IMR-90 (cell line): ENCODE results near the gene IDS. TPM values are rescaled to one million over a fixed set of nuclear protein-coding genes. Genes with fewer than 3 reads are reported as not detected.
"Not testable (repeated sequence)": the region's sequence is repeated elsewhere in the genome, so short reads cannot be mapped to it uniquely, and the experiment has no call there.

ENCODE experiments used
- ATAC-seq: fragments of 200-7000 bp; cut with Tn5 transposase; 2 replicates; pipeline ENCODE4 v1.9.1; 2020; ENCODE audit warnings: low read depth, mild to moderate bottlenecking, moderate library complexity
- BruUV-seq: library from RNA; stranded (reverse); fragments of 400-500 nt; replicated peaks from 2 replicates; lab custom pipeline; 2021; lab: Mats Ljungman, UMichigan
- CTCF ChIA-PET: fragments of 300-600 bp; formaldehyde crosslinking; extraction: SDS; loops from one replicate; lab custom pipeline; 2021; ENCODE audit warnings: antibody characterized with exemption; lab: Yijun Ruan, JAX
- POLR2A ChIA-PET: fragments of 300-600 bp; sonication (Branson Sonifier 250); formaldehyde crosslinking; loops from one replicate; lab custom pipeline; 2022; ENCODE audit warnings: antibody characterized with exemption; ENCODE audit not compliant: unreplicated experiment; lab: Charles Lee
- DNase-seq: peaks from one replicate; pipeline ENCODE4 v3.0.0; 2013
- H2AFZ ChIP-seq: replicated peaks from 2 replicates; pipeline ENCODE3; 2013; ENCODE audit warnings: low read length, mild to moderate bottlenecking; ENCODE audit not compliant: poor library complexity
- H2AK5ac ChIP-seq: 2 replicates; pipeline ENCODE4 v1.6.1; 2013; ENCODE audit warnings: low read depth, low read length, inconsistent platforms
- H2AK9ac ChIP-seq: replicated peaks from 2 replicates; pipeline ENCODE3; 2013; ENCODE audit warnings: mild to moderate bottlenecking, low read depth, low read length, moderate library complexity; ENCODE audit not compliant: poor library complexity
- H2BK120ac ChIP-seq: 2 replicates; pipeline ENCODE4 v1.6.1; 2013; ENCODE audit warnings: low read depth, low read length, inconsistent platforms
- H2BK15ac ChIP-seq: 3 replicates; pipeline ENCODE4 v1.6.1; 2013; ENCODE audit warnings: low read depth, low read length, inconsistent platforms
- H2BK20ac ChIP-seq: 2 replicates; pipeline ENCODE4 v1.6.1; 2013; ENCODE audit warnings: low read depth, mild to moderate bottlenecking, inconsistent platforms, low read length, moderate library complexity
- H2BK5ac ChIP-seq: 2 replicates; pipeline ENCODE4 v1.6.1; 2013; ENCODE audit warnings: mild to moderate bottlenecking, low read depth, low read length, inconsistent platforms; ENCODE audit not compliant: poor library complexity, severe bottlenecking
- H3K14ac ChIP-seq: replicated peaks from 2 replicates; pipeline ENCODE4 v1.6.1; 2013; ENCODE audit warnings: low read depth, low read length, inconsistent platforms
- H3K18ac ChIP-seq: 2 replicates; pipeline ENCODE4 v1.6.1; 2013; ENCODE audit warnings: low read depth, low read length, control low read depth
- H3K23ac ChIP-seq: 2 replicates; pipeline ENCODE4 v1.6.1; 2013; ENCODE audit warnings: low read depth, low read length, inconsistent platforms
- H3K27ac ChIP-seq: 2 replicates; pipeline ENCODE4 v1.5.1; 2013; ENCODE audit warnings: mild to moderate bottlenecking, control low read depth, low read length; ENCODE audit not compliant: insufficient read depth
- H3K27me3 ChIP-seq: 2 replicates; pipeline ENCODE4 v1.6.1; 2013; ENCODE audit warnings: low read length; ENCODE audit not compliant: control insufficient read depth, insufficient read depth
- H3K36me3 ChIP-seq: 2 replicates; pipeline ENCODE4 v1.6.1; 2013; ENCODE audit warnings: low read length, mixed read lengths; ENCODE audit not compliant: control insufficient read depth, insufficient read depth
- H3K4ac ChIP-seq: 2 replicates; pipeline ENCODE4 v1.6.1; 2013; ENCODE audit warnings: low read depth, low read length, inconsistent platforms
- H3K4me1 ChIP-seq: 2 replicates; pipeline ENCODE4 v1.6.1; 2013; ENCODE audit warnings: low read length, mixed read lengths; ENCODE audit not compliant: control insufficient read depth, insufficient read depth
- H3K4me2 ChIP-seq: 2 replicates; pipeline ENCODE4 v1.6.1; 2013; ENCODE audit warnings: low read depth, mild to moderate bottlenecking, control low read depth, low read length, moderate library complexity
- H3K4me3 ChIP-seq: 2 replicates; pipeline ENCODE4 v1.5.1; 2013; ENCODE audit warnings: low read depth, mild to moderate bottlenecking, control low read depth, low read length, moderate library complexity; ENCODE audit not compliant: insufficient read depth
- H3K56ac ChIP-seq: 2 replicates; pipeline ENCODE4 v1.6.1; 2013; ENCODE audit warnings: low read length, inconsistent platforms; ENCODE audit not compliant: insufficient read depth; ENCODE audit errors: extremely low read depth
- H3K79me1 ChIP-seq, 2 experiments: 2 replicates each; pipeline ENCODE4 v1.6.1; 2013; ENCODE audit warnings: low read length in 2 of 2, inconsistent platforms in 1 of 2, low read depth in 1 of 2
- H3K9ac ChIP-seq: 2 replicates; pipeline ENCODE4 v1.6.1; 2013; ENCODE audit warnings: low read depth, low read length, control low read depth
- H3K9me1 ChIP-seq: 2 replicates; pipeline ENCODE4 v1.6.1; 2013; ENCODE audit warnings: low read length, inconsistent platforms; ENCODE audit not compliant: insufficient read depth
- H3K9me3 ChIP-seq: 2 replicates; pipeline ENCODE4 v1.6.1; 2013; ENCODE audit warnings: low read length; ENCODE audit not compliant: control insufficient read depth, insufficient read depth
- H4K20me1 ChIP-seq: 2 replicates; pipeline ENCODE4 v1.6.1; 2013; ENCODE audit warnings: low read length, inconsistent platforms; ENCODE audit not compliant: insufficient read depth
- H4K5ac ChIP-seq: 2 replicates; pipeline ENCODE4 v1.6.1; 2013; ENCODE audit warnings: mild to moderate bottlenecking, low read depth, low read length, control low read depth
- H4K8ac ChIP-seq, 2 experiments: 2 replicates each; pipeline ENCODE4 v1.6.1; 2013; ENCODE audit warnings: low read depth in 2 of 2, low read length in 2 of 2, control low read depth in 1 of 2, inconsistent platforms in 1 of 2
- H4K91ac ChIP-seq: 2 replicates; pipeline ENCODE4 v1.6.1; 2013; ENCODE audit warnings: low read depth, low read length, inconsistent platforms; ENCODE audit not compliant: insufficient read depth
- WGBS, 2 experiments: methylation state at CpG; one replicate each; pipeline versions ENCODE4 v1.1.5 to v1.1.7; 2013; ENCODE audit warnings: missing lambda C conversion rate in 2 of 2; ENCODE audit not compliant: insufficient read length in 1 of 2; ENCODE audit errors: extremely low coverage in 2 of 2; 5-methylcytosine and 5-hydroxymethylcytosine counted together
- dilution Hi-C: fragments of 300-500 bp; cut with HindIII; formaldehyde crosslinking; loops from one replicate; pipeline ENCODE4 v1.14.3; 2018; ENCODE audit warnings: low sequenced_read_pairs; ENCODE audit not compliant: unreplicated experiment
- in situ Hi-C: fragments of 300-500 bp; cut with MboI; formaldehyde crosslinking; loops from 3 replicates; pipeline ENCODE4 v1.14.3; 2019; ENCODE audit warnings: low sequenced_read_pairs, inconsistent platforms, mixed read lengths
- intact Hi-C: fragments of 100-400 bp; cut with micrococcal nuclease; formaldehyde crosslinking; loops from 2 replicates; pipeline ENCODE4 v1.10.0; 2022
- polyA plus RNA-seq, 3 experiments: library from polyadenylated mRNA; depleted of rRNA; stranded (reverse); fragments of >200 nt; gene quantifications; 2 replicates each; pipeline ENCODE4 v1.2.3, GENCODE V29; 2012; ENCODE audit warnings: low replicate concordance in 1 of 3
- total RNA-seq: library from RNA; depleted of rRNA; stranded (reverse); fragments of >200 nt; gene quantifications from 2 replicates; pipeline ENCODE4 v1.2.3, GENCODE V29; 2012

The IDS gene
- total and polyA plus RNA-seq, 2 of the 4 experiments (the other 2 are of a cell fraction) = 26.3 to 56.9 TPM

GRCh38 chrX:149533999-149534398, 28.9 kb upstream of the IDS start:
- DNase-seq, H3K23ac ChIP-seq, ATAC-seq, H3K4me1 ChIP-seq, H2AK9ac ChIP-seq, H2BK120ac ChIP-seq, H3K14ac ChIP-seq, CTCF ChIA-PET, H3K9me3 ChIP-seq, H3K9ac ChIP-seq, intact Hi-C loops, H3K27me3 ChIP-seq, H3K18ac ChIP-seq, H4K20me1 ChIP-seq, H3K4ac ChIP-seq, POLR2A ChIA-PET, H2BK20ac ChIP-seq, H4K91ac ChIP-seq, H3K27ac ChIP-seq, H3K9me1 ChIP-seq, H2AFZ ChIP-seq, dilution Hi-C loops, H4K5ac ChIP-seq, in situ Hi-C loops, H2AK5ac ChIP-seq, H4K8ac ChIP-seq, H3K56ac ChIP-seq, H3K79me1 ChIP-seq, H2BK5ac ChIP-seq, BruUV-seq, H3K36me3 ChIP-seq, H3K4me2 ChIP-seq, H3K4me3 ChIP-seq, H2BK15ac ChIP-seq: not testable (repeated sequence)
- no CpG with 5 or more reads among the region's 11 CpGs for WGBS, 2 experiments

GRCh38 chrX:149532868-149533267, 27.8 kb upstream of the IDS start:
- H2AK9ac ChIP-seq, H2BK5ac ChIP-seq, ATAC-seq, H2AK5ac ChIP-seq, H3K14ac ChIP-seq, intact Hi-C loops, POLR2A ChIA-PET, H4K5ac ChIP-seq, in situ Hi-C loops, H3K4ac ChIP-seq, H2BK15ac ChIP-seq, DNase-seq, H2AFZ ChIP-seq, H2BK20ac ChIP-seq, H3K9ac ChIP-seq, H4K20me1 ChIP-seq, H3K4me3 ChIP-seq, BruUV-seq, H3K27ac ChIP-seq, H3K23ac ChIP-seq, H3K56ac ChIP-seq, H3K36me3 ChIP-seq, H3K18ac ChIP-seq, H2BK120ac ChIP-seq, H4K8ac ChIP-seq, H4K91ac ChIP-seq, H3K4me2 ChIP-seq, H3K27me3 ChIP-seq, H3K4me1 ChIP-seq, H3K79me1 ChIP-seq, H3K9me3 ChIP-seq, CTCF ChIA-PET, dilution Hi-C loops, H3K9me1 ChIP-seq: not testable (repeated sequence)
- WGBS, 2 experiments = no CpG with 5 or more reads among the region's 3 CpGs
